Endothelial cell of umbilical vein (primary cell): ENCODE data around the gene HYAL1.

Experiments used
- POLR2A ChIP-seq: IDR thresholded peaks from 2 replicates; pipeline ENCODE4 v1.6.1; 2012; ENCODE audit warnings: low read depth, mild to moderate bottlenecking, control low read depth, low read length
- TF ChIP-seq, protein P1 (sequence below), 2 donors: IDR thresholded peaks; 1 replicate in 1 of 2; 2 replicates in 1 of 2; pipeline ENCODE4 v1.5.1; 2011; ENCODE audit warnings: low read length in 2 of 2, mild to moderate bottlenecking in 2 of 2, moderate library complexity in 2 of 2, control low read depth in 1 of 2, inconsistent platforms in 1 of 2, low read depth in 1 of 2; ENCODE audit not compliant: insufficient read depth in 1 of 2; ENCODE audit errors: extremely low read depth in 1 of 2

DNA sequence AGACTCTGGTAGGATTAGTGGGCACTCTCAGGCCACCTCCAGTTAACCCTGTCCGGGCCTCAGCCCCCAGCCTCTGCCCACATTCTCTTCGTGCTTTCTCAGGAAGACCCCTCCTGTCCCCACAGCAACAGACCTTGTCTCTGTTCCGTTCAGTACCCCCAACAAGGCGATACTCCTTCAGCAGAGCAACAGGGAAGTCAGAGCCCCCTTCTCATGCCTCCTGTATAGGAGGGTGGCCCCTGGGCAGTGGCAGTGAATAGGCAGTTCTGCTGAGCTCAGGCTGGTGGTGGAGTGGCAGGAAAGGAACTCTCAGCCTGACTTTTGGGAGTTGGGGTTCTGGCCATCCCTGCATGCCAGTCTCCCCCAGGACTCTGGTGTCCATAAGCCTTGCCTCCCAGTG, 33.9 kb downstream of the HYAL1 start:
- no peak for TF ChIP-seq POLR2A
- TF ChIP-seq, protein P1, sequence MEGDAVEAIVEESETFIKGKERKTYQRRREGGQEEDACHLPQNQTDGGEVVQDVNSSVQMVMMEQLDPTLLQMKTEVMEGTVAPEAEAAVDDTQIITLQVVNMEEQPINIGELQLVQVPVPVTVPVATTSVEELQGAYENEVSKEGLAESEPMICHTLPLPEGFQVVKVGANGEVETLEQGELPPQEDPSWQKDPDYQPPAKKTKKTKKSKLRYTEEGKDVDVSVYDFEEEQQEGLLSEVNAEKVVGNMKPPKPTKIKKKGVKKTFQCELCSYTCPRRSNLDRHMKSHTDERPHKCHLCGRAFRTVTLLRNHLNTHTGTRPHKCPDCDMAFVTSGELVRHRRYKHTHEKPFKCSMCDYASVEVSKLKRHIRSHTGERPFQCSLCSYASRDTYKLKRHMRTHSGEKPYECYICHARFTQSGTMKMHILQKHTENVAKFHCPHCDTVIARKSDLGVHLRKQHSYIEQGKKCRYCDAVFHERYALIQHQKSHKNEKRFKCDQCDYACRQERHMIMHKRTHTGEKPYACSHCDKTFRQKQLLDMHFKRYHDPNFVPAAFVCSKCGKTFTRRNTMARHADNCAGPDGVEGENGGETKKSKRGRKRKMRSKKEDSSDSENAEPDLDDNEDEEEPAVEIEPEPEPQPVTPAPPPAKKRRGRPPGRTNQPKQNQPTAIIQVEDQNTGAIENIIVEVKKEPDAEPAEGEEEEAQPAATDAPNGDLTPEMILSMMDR (IDR thresholded peaks at IDR 0.05; ENCODE audit: extremely low read depth in 1 of 2, insufficient read depth in 1 of 2, low read depth in 1 of 2, low read length in 2 of 2) = no peak
